Natural killer cell treated with Interleukin-12 subunit alpha and Interleukin-12 subunit beta and Interleukin-15 and Interleukin-18, amount 100 ng/mL, for 72 hours (primary cell): Measurements from ENCODE around the gene MED12L. TPM values are rescaled to one million over a fixed set of nuclear protein-coding genes. Genes with fewer than 3 reads are reported as not detected.

Experiments
- ATAC-seq, 2 donors: fragments of 150-1000 bp; cut with Tn5 transposase in 1 of 2; sonication (Bioruptor Pico), chemical (Tn5 transposase) in 1 of 2; 2 replicates each; pipeline ENCODE4 v1.10.0; 2021
- DNase-seq: peaks from one replicate; pipeline ENCODE4 v3.0.0; 2022; ENCODE audit warnings: low spot score
- H3K27ac Mint-ChIP-seq, 2 donors: 1 replicate in 1 of 2; 2 replicates in 1 of 2; pipeline ENCODE4 v1.8.0; 2022; ENCODE audit warnings: mixed read lengths in 2 of 2, mild to moderate bottlenecking in 1 of 2, moderate library complexity in 1 of 2
- H3K27me3 Mint-ChIP-seq, 2 donors: 1 replicate in 1 of 2; 2 replicates in 1 of 2; pipeline ENCODE4 v1.8.0; 2022; ENCODE audit warnings: mixed read lengths in 2 of 2
- H3K36me3 Mint-ChIP-seq: one replicate; pipeline ENCODE4 v1.8.0; 2022; ENCODE audit warnings: mixed read lengths
- H3K4me1 Mint-ChIP-seq, 2 donors: 1 replicate in 1 of 2; 2 replicates in 1 of 2; pipeline ENCODE4 v1.8.0; 2022; ENCODE audit warnings: low read depth in 2 of 2, mixed read lengths in 2 of 2, mild to moderate bottlenecking in 1 of 2
- H3K4me3 Mint-ChIP-seq: one replicate; pipeline ENCODE4 v1.8.0; 2022; ENCODE audit warnings: mixed read lengths
- H3K9me3 Mint-ChIP-seq: 2 replicates; pipeline ENCODE4 v1.8.0; 2022; ENCODE audit warnings: mixed read lengths
- total RNA-seq, 2 donors: library from RNA; stranded (reverse); gene quantifications; one replicate each; pipeline ENCODE4 v1.2.3, GENCODE V29; 2022

Gene MED12L
- total RNA-seq, 2 donors from 2014 or later = 1.7 to 2.8 TPM

- no peak overlapping the region for H3K4me3 Mint-ChIP-seq
- DNase-seq = no peak
- H3K27me3 Mint-ChIP-seq = no peaks in the 10 kb centered on the region
- peaks cover 2 to 21% of the 10 kb centered on the region in 2 donors for H3K4me1 Mint-ChIP-seq
- no peaks in the 10 kb centered on the region for H3K9me3 Mint-ChIP-seq
- no peaks in the 10 kb centered on the region for H3K36me3 Mint-ChIP-seq
- no peak for ATAC-seq
- no peak overlapping the region for H3K27ac Mint-ChIP-seq
Observed at GRCh38 chr3:151262871-151263525, 177.5 kb downstream of the MED12L start.

DNA sequence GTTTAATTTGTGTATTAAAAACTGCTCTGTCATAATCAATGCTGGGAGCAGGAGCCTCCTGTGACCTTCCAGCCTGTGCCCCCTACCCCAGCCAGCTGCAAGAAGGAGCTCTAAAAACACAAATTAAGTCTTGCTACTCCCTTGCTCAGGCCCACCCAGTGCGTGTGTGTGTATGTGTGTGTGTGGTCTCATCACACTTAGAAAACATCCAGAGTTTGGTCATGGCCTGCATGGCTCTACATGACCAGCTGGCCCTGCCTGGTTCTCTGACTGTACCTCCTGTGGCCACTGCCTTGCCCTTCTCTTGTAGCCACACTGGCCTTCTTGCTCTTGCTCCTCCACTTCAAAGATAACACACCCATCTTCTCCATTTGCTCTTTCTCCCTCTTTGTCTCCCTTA is 179.1 kb downstream of the MED12L start:
- peaks cover 13 to 37% of the 10 kb centered on the region in 2 donors for H3K4me1 Mint-ChIP-seq
- H3K9me3 Mint-ChIP-seq = no peaks in the 10 kb centered on the region
- no peaks in the 10 kb centered on the region for H3K36me3 Mint-ChIP-seq
- ATAC-seq (no peak), DNase-seq (no peak)
- H3K4me3 Mint-ChIP-seq = no peak overlapping the region
- no peaks in the 10 kb centered on the region for H3K27me3 Mint-ChIP-seq
- no peak overlapping the region for H3K27ac Mint-ChIP-seq

GRCh38 chr3:151265166-151265565 is 179.7 kb downstream of the MED12L start:
- DNase-seq (no peak), ATAC-seq (no peak)
- no peak overlapping the region for H3K4me3 Mint-ChIP-seq
- no peak overlapping the region for H3K27ac Mint-ChIP-seq
- H3K4me1 Mint-ChIP-seq = peaks cover 17 to 42% of the 10 kb centered on the region in 2 donors
- no peaks in the 10 kb centered on the region for H3K9me3 Mint-ChIP-seq
- H3K36me3 Mint-ChIP-seq = no peaks in the 10 kb centered on the region
- no peaks in the 10 kb centered on the region for H3K27me3 Mint-ChIP-seq

DNA sequence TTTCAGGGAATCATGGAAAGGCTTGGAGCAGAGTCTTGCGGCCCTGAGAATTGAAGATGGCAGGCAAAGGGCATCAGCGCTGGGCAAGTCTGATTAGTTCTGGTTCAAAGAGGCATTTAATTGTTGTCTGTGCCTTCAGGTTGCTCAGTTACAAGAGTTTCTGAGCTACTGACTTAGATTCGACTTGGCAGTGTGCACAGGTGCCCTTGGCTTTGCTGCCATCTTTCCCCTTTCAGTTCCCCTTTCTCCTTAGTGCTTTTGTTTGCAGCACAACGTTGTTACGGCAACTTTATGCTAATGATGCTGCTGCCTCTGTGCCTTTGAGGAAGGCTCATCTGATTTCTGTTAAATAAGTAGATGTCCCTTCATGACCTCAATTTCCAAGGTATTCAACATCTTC is 180.4 kb downstream of the MED12L start:
- Mint-ChIP-seq H3K4me3 (no peak overlapping the region), H3K36me3 (no peaks in the 10 kb centered on the region), H3K27ac (no peak overlapping the region), H3K27me3 (no peaks in the 10 kb centered on the region), H3K4me1 (peaks cover 20 to 47% of the 10 kb centered on the region in 2 donors), H3K9me3 (no peaks in the 10 kb centered on the region)
- no peak for DNase-seq
- ATAC-seq = no peak

- Mint-ChIP-seq H3K4me1 (peaks cover 20 to 54% of the 10 kb centered on the region in 2 donors), H3K36me3 (no peaks in the 10 kb centered on the region), H3K27ac (no peak overlapping the region), H3K27me3 (no peaks in the 10 kb centered on the region), H3K9me3 (no peaks in the 10 kb centered on the region), H3K4me3 (no peak overlapping the region)
- ATAC-seq (no peak), DNase-seq (no peak)
Observed at GRCh38 chr3:151267066-151267465, 181.6 kb downstream of the MED12L start.

- no peaks in the 10 kb centered on the region for H3K27me3 Mint-ChIP-seq
- DNase-seq (peak; percentile 64), ATAC-seq (peak; percentile 84 to 85)
- peak overlapping the region; percentile 73 for H3K4me3 Mint-ChIP-seq
- peak overlapping the region; percentile 92 to 94 for H3K27ac Mint-ChIP-seq
- no peaks in the 10 kb centered on the region for H3K9me3 Mint-ChIP-seq
- no peaks in the 10 kb centered on the region for H3K36me3 Mint-ChIP-seq
- peaks cover 24 to 62% of the 10 kb centered on the region in 2 donors for H3K4me1 Mint-ChIP-seq
Observed at GRCh38 chr3:151268267-151269235, 183.1 kb downstream of the MED12L start.

DNA sequence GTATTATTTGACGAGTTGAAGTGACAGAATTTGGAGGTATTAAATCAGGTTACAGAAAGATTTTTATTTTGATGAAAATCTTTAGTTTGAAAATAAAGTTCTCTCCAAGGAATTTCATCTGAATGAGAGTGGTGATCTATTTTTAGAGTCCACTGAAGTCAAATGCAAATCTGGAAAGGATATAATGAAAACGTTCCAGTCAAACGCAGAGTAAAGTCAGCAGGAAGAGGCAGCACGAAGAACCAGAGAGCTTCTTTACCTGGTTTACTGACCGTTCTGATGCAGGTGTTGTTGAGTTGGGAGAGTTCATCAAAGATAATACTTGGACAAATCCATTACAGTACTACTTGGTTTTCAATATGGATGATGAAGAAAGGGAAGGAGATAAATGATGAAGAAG is 184.2 kb downstream of the MED12L start:
- Mint-ChIP-seq H3K36me3 (no peaks in the 10 kb centered on the region), H3K27ac (peak overlapping the region; percentile 92 to 94), H3K27me3 (no peaks in the 10 kb centered on the region), H3K9me3 (no peaks in the 10 kb centered on the region), H3K4me3 (peak overlapping the region; percentile 73), H3K4me1 (peaks cover 25 to 62% of the 10 kb centered on the region in 2 donors)
- ATAC-seq (no peak), DNase-seq (no peak)

DNA sequence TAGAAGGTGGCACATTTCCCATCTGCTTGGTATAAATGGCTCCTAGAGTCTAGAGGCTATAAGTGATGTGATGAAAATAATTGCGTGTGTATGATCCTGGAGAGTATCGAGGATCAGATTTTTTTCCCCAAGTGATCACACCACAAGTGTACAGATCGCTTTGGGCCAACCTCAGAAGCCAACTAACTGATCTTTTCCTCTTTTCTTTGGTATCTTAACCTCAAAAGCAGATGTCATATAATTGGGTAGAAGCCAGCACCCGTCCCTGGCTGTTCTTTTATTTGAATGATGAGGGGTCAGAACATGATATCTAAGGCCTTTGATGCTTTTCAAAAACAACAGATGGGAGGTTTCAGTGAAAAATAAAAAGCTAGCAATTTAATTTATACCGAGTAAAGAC is 189.6 kb downstream of the MED12L start:
- Mint-ChIP-seq H3K27ac (peak overlapping the region in 1 of 2 donors; percentile 29), H3K4me3 (no peak overlapping the region), H3K36me3 (no peaks in the 10 kb centered on the region), H3K9me3 (no peaks in the 10 kb centered on the region), H3K27me3 (no peaks in the 10 kb centered on the region), H3K4me1 (peaks cover 37 to 44% of the 10 kb centered on the region in 2 donors)
- DNase-seq (no peak), ATAC-seq (no peak)

DNA sequence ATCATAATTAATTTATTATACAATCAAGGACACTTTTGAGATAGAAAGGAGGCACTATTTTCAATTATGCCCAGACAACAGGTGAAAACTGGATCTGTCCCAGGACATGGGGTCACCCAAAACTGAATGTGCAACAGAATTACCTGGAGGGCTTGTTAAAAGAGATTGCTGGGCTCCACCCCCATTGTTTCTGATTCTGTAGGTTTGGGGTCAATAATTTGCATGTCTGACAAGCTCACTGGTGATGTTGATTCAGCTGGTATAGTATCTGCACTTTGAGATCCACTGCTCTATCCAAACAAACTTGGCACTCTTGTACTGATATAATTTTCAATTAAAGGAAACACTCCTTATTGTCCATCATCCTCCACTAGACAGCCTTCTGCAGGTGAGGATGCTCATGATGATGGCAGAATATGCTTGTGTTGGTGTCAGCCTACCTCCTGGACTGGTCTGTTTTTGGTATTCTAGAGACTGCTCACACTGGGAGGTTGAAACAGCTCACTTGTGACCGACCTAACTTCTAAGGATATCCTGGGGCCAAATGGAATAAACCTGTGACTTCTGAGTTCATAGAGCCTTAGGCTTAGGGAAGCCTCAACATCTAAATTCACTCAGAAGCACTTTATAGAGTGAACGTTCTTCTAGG is 190.7 kb downstream of the MED12L start:
- H3K4me1 Mint-ChIP-seq = peaks cover 34 to 39% of the 10 kb centered on the region in 2 donors

GRCh38 chr3:151276687-151277042 is 191.2 kb downstream of the MED12L start:
- no peaks in the 10 kb centered on the region for H3K36me3 Mint-ChIP-seq
- no peaks in the 10 kb centered on the region for H3K27me3 Mint-ChIP-seq
- H3K9me3 Mint-ChIP-seq = no peaks in the 10 kb centered on the region
- H3K4me3 Mint-ChIP-seq = peak overlapping the region; percentile 56
- ATAC-seq = peak; percentile 62 to 66
- H3K4me1 Mint-ChIP-seq = peaks cover 34 to 36% of the 10 kb centered on the region in 2 donors
- no peak for DNase-seq
- H3K27ac Mint-ChIP-seq = peak overlapping the region; percentile 68 to 86

More for the DNA sequence above, 190.7 kb downstream of the MED12L start:
- Mint-ChIP-seq H3K27me3 (no peaks in the 10 kb centered on the region), H3K9me3 (no peaks in the 10 kb centered on the region), H3K4me3 (peak overlapping the region; percentile 56), H3K27ac (peak overlapping the region; percentile 68 to 86), H3K36me3 (no peaks in the 10 kb centered on the region)
- DNase-seq = no peak
- ATAC-seq = peak in 1 of 2 donors; percentile 12

DNA sequence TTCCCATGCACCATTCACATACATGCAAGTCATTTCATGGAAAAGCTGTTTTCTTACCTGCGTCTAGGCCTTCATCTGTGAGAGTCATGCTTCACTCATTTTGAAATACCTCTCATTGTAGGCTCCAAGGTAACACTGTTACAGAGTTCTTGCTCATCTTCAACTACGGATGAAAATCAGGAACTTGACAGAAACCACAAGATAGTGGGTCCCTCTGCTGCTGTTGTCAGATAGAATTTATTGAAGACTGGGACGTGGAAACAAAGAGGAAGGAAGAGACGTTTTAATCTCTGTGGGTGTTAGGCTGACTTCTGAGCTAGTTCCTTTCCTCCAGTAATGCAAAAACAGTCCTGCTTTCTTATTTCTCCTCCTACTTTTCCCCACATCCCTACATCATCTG is 192.8 kb downstream of the MED12L start, which contains the start of gene P2RY14:
Gene P2RY14, minus strand, starts transcription at position 313 of the 400 bp plus-strand sequence. CDS start 64,226 bp downstream, outside the sequence.
- DNase-seq = no peak
- Mint-ChIP-seq H3K4me3 (peak within 1 kb of the TSS; percentile 33), H3K27me3 (no peaks in the 10 kb centered on the region), H3K27ac (peak within 1 kb of the TSS; percentile 44 to 66), H3K9me3 (no peaks in the 10 kb centered on the region), H3K36me3 (no peaks in the 10 kb centered on the region), H3K4me1 (peaks cover 30 to 35% of the 10 kb centered on the region in 2 donors)
- ATAC-seq = peak in 1 of 2 donors; percentile 56

- H3K27me3 Mint-ChIP-seq = no peaks in the 10 kb centered on the region
- ATAC-seq = no peak
- H3K27ac Mint-ChIP-seq = peak overlapping the region in 1 of 2 donors; percentile 5
- H3K4me3 Mint-ChIP-seq = no peak overlapping the region
- H3K9me3 Mint-ChIP-seq = no peaks in the 10 kb centered on the region
- peaks cover 21 to 39% of the 10 kb centered on the region in 2 donors for H3K4me1 Mint-ChIP-seq
- no peaks in the 10 kb centered on the region for H3K36me3 Mint-ChIP-seq
- no peak for DNase-seq
Observed at GRCh38 chr3:151281671-151282324, 196.3 kb downstream of the MED12L start.

DNA sequence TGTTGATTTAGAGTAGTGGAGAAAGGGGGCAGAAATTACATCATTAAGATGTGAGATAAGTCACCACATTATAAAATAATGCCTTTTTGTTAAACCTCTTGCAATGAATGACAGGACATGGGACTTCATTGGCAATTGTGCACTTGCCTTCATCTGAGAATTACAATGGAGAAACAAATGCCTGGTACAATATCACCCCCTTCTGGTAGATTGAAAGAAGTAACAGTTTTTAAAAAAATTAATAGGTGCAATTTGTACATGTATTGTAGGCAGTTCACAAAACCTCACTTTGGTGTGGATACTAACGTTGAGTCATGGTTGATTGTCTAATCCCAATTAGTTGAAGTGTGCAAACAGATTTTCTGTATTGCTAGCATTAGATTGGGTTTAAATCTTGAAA is 197.5 kb downstream of the MED12L start:
- Mint-ChIP-seq H3K9me3 (no peaks in the 10 kb centered on the region), H3K27ac (peak overlapping the region in 1 of 2 donors; percentile 5), H3K4me1 (peaks cover 19 to 35% of the 10 kb centered on the region in 2 donors), H3K36me3 (no peaks in the 10 kb centered on the region), H3K27me3 (no peaks in the 10 kb centered on the region), H3K4me3 (no peak overlapping the region)
- ATAC-seq = peak; percentile 62 to 68
- DNase-seq = no peak
